Nephron (organoid): Measurements from ENCODE around the gene ASCL5.

ENCODE experiments used
- H3K27ac Mint-ChIP-seq, 3 experiments: 2 replicates each; pipeline ENCODE4 v1.8.0; 2020; ENCODE audit warnings: mixed read lengths in 3 of 3, mild to moderate bottlenecking in 2 of 3, moderate library complexity in 1 of 3
- H3K27me3 Mint-ChIP-seq: 2 replicates; pipeline ENCODE4 v1.8.0; 2021; ENCODE audit warnings: low read depth, mild to moderate bottlenecking, moderate library complexity, mixed read lengths
- H3K36me3 Mint-ChIP-seq: 2 replicates; pipeline ENCODE4 v1.8.0; 2020; ENCODE audit warnings: low read depth, mixed read lengths
- H3K4me1 Mint-ChIP-seq: 2 replicates; pipeline ENCODE4 v1.8.0; 2020; ENCODE audit warnings: mixed read lengths
- H3K4me3 Mint-ChIP-seq, 3 experiments: 2 replicates each; pipeline ENCODE4 v1.8.0; 2020; ENCODE audit warnings: mild to moderate bottlenecking in 3 of 3, mixed read lengths in 3 of 3, moderate library complexity in 2 of 3
- H3K9me3 Mint-ChIP-seq: 2 replicates; pipeline ENCODE4 v1.8.0; 2020; ENCODE audit warnings: mixed read lengths
- TF ChIP-seq, protein P1 (sequence below), 3 experiments: fragments of 200-600 bp; sonication (generic); IDR thresholded peaks; one replicate each; pipeline ENCODE4 v1.5.0; 2021; ENCODE audit warnings: antibody characterized with exemption in 3 of 3; ENCODE audit not compliant: unreplicated experiment in 3 of 3

Gene ASCL5

DNA sequence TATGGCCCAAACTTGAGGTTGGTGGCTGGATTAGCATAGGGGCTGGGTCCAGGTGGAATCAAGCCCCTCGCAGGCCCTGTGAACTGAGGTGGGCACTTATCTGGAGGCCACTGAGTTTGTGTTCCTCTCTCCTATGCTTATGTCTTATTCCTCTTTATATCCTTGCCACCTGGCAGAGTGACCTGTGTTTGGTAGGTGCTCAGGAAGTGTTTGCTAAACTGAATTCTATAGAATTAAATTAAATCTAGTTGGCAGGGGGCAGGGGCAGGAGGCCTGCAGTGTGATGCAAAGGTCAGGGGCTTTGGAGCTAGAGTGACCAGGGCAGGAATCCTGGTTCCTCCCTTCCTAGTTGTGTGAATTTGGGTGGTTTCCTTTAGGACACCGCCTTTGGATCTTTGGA is 28.4 kb upstream of the ASCL5 start:
- Mint-ChIP-seq H3K36me3 (peaks cover 21% of the 10 kb centered on the region), H3K9me3 (no peaks in the 10 kb centered on the region), H3K27ac (no peak overlapping the region), H3K4me1 (peaks cover 39% of the 10 kb centered on the region), H3K27me3 (peaks cover 3% of the 10 kb centered on the region), H3K4me3 (peak overlapping the region in 1 of 3 experiments; percentile 19)
- TF ChIP-seq, protein P1, sequence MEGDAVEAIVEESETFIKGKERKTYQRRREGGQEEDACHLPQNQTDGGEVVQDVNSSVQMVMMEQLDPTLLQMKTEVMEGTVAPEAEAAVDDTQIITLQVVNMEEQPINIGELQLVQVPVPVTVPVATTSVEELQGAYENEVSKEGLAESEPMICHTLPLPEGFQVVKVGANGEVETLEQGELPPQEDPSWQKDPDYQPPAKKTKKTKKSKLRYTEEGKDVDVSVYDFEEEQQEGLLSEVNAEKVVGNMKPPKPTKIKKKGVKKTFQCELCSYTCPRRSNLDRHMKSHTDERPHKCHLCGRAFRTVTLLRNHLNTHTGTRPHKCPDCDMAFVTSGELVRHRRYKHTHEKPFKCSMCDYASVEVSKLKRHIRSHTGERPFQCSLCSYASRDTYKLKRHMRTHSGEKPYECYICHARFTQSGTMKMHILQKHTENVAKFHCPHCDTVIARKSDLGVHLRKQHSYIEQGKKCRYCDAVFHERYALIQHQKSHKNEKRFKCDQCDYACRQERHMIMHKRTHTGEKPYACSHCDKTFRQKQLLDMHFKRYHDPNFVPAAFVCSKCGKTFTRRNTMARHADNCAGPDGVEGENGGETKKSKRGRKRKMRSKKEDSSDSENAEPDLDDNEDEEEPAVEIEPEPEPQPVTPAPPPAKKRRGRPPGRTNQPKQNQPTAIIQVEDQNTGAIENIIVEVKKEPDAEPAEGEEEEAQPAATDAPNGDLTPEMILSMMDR (IDR thresholded peaks at IDR 0.05; ENCODE audit: unreplicated experiment in 3 of 3) = no peak

DNA sequence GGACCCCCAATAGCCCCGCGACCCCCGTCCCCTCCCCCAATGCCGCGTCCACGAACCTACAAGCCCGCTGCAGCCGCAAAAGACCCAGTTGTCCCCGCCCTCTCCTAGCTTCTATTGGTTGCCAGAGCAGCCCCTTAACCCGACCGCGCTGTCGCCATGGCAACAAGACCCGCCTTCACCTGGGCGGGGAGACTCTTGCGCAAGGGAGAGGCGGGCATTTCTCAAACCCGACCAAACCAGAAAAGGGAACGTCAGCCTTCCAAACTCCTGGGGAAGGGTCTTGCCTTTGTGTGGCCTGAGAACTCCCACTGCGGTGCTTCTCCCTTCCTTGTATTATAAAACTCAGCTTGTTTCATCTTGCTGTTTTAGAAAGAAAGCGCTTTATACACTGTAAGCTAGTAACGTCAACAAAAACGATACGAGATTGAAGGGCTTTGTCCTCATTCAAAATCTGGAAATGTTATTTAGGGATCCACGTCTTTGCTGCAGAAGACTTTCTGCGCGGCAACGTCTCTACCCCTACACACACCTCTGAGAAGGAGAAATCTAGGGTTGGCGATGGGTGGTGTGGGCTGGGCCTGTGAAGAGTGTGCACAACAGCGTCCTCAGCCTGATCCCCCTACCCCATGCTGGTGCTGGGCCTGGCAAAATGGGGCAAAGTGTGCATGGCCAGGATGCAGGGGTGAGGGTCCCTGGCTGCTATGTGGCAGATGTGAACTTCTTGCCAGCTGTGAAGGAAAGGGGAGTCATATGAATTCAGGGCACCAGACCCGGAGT is 27.6 kb upstream of the ASCL5 start, which contains the start of gene TMEM9:
TMEM9 (minus strand) TSS at position 86 of the 777 bp plus-strand sequence. CDS start 551 bp downstream, outside the sequence.
- peaks cover 39% of the 10 kb centered on the region for H3K4me1 Mint-ChIP-seq
- peak within 1 kb of the TSS; percentile 90 to 98 (median 95) for H3K27ac Mint-ChIP-seq
- peak within 1 kb of the TSS; percentile 88 to 93 (median 88) for H3K4me3 Mint-ChIP-seq
- H3K9me3 Mint-ChIP-seq = no peaks in the 10 kb centered on the region
- peaks cover 24% of the 10 kb centered on the region for H3K36me3 Mint-ChIP-seq
- TF ChIP-seq, protein P1 (IDR thresholded peaks at IDR 0.05; ENCODE audit: unreplicated experiment in 3 of 3) = no peak
- peaks cover 3% of the 10 kb centered on the region for H3K27me3 Mint-ChIP-seq

DNA sequence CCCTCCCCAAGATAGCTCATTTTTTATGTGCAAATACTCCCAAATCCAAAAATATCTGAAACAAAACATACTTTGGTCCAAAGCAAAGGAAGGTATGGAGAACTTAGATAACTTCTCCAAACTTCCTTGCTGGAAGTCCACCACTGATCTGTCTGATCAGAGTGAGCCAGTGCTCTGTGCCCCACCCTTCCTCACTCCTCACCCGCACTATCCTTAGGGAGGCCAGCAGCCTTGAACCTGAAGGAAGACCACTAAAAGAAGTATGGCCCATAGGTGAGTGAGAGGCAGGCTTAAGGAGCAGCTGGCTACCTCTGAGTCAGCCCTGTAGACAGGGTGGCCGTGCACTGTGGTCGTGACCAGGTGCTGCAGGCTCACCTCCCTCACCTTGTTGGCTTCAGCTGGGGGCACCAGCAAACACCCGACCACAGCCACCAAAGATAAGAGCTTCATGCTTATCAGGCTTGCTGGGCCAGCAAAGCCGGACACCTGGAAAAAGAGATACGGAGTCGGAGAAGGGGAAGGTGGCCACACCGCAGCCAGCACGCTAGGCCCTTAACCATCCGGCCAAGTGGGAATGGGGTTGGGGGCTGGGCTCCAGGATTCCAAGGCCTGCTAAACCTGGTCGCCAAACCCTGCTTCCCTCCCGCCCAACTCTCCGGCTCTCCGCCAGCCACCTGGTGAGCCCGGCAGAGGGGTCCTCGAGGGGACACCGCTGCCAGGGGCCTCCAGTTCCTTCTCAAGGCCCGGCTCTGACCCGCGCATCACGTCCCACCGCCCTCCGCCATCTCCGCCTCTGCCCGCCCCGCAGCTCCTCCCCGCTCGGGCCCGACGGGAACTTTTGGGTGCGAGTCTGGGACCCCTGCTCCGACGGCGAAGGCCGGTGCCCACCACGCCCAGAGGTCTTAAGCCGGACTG is 26.7 kb upstream of the ASCL5 start:
- peak overlapping the region; percentile 90 to 98 (median 95) for H3K27ac Mint-ChIP-seq
- peaks cover 32% of the 10 kb centered on the region for H3K36me3 Mint-ChIP-seq
- H3K27me3 Mint-ChIP-seq = peaks cover 3% of the 10 kb centered on the region
- H3K4me1 Mint-ChIP-seq = peaks cover 43% of the 10 kb centered on the region
- TF ChIP-seq, protein P1 (IDR thresholded peaks at IDR 0.05; ENCODE audit: unreplicated experiment in 3 of 3) = no peak
- peak overlapping the region; percentile 88 to 93 (median 88) for H3K4me3 Mint-ChIP-seq
- no peaks in the 10 kb centered on the region for H3K9me3 Mint-ChIP-seq

DNA sequence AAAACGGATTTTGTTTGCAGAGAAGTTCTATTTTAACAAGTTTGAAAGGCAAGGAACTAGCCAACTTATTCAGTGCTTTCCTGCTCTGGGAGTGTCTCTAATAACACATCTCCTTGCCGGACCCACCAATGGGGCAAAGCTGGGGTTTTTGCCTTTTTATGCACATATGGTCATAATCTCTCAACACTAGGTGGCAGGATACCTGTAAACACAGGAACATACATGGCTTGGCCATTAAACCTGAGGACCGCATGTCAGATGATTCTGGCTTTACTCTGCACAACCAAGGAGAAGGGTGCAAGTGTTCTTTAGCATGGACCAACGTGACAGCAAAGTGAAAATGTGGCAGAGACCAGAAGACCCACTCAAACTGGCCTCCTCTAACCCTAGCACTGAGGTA is 22.4 kb upstream of the ASCL5 start:
- peak overlapping the region in 2 of 3 experiments; percentile 28 to 67 for H3K4me3 Mint-ChIP-seq
- TF ChIP-seq, protein P1 (IDR thresholded peaks at IDR 0.05; ENCODE audit: unreplicated experiment in 3 of 3) = peak; percentile 40 to 58 (median 42)
- H3K4me1 Mint-ChIP-seq = peaks cover 22% of the 10 kb centered on the region
- H3K27ac Mint-ChIP-seq = no peak overlapping the region
- no peaks in the 10 kb centered on the region for H3K9me3 Mint-ChIP-seq
- H3K36me3 Mint-ChIP-seq = peaks cover 69% of the 10 kb centered on the region
- H3K27me3 Mint-ChIP-seq = no peaks in the 10 kb centered on the region

DNA sequence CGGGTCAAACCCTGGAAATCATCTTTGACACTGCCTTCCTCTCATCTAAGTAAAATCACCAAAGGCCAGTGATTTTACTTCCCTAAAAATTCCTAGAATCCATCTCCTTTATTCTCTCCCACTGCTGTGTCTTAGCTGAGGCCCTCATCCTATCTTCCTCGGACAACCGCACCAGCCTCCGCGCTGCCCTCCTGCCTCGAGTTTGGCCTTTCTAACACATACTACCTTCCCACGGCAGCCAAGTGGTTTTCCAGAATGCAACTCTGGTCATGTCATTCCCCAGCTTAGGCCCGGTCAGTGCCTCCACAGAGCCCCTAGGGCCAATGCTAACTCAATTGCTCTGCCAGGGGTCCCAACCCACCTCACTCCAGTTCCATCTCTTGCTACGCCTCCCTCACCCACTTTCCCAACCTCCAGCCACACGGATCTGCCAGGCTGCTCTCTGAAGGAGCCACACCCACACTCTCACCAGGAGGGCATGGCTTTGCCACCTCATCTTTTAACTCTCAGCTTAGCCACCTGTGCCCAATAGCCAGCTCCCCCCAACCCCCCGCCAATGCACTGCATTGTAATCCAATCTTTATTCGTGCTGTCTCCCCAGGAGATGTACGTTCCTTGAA is 20.5 kb upstream of the ASCL5 start:
- Mint-ChIP-seq H3K4me3 (no peak overlapping the region), H3K4me1 (peaks cover 19% of the 10 kb centered on the region), H3K27me3 (no peaks in the 10 kb centered on the region), H3K9me3 (no peaks in the 10 kb centered on the region), H3K36me3 (peaks cover 85% of the 10 kb centered on the region), H3K27ac (no peak overlapping the region)
- TF ChIP-seq, protein P1 (IDR thresholded peaks at IDR 0.05; ENCODE audit: unreplicated experiment in 3 of 3) = no peak
